ENCODE data around the gene METTL17. TPM values are rescaled to one million over a fixed set of nuclear protein-coding genes. Genes with fewer than 3 reads are reported as not detected.

The METTL17 gene
- total and polyA plus RNA-seq, 2 donors (not counting 1 experiment from before 2014, with no cell fraction given) = 28.4 to 47.7 TPM

GRCh38 chr14:21022686-21023085, 32.9 kb downstream of the METTL17 start:
- Histone ChIP-seq H3K27me3 (ENCODE audit: control insufficient read depth, insufficient read depth, low read length) (peaks cover 56% of the 10 kb centered on the region), H4K20me1 (ENCODE audit: control insufficient read depth, extremely low read depth, insufficient read depth, low read length) (no peaks in the 10 kb centered on the region), H2AFZ (ENCODE audit: low read length) (no peak overlapping the region), H3K4me1 (ENCODE audit: control insufficient read depth, extremely low read depth, insufficient read depth, low read length) (no peaks in the 10 kb centered on the region), H3K4me3 (replicated peaks in 1 of 4; ENCODE audit: control extremely low read depth in 1 of 4, insufficient read depth in 1 of 4, low read depth in 3 of 4, low read length in 4 of 4) (no peak overlapping the region), H3K4me2 (ENCODE audit: extremely low read depth, insufficient read depth, low read length) (no peak overlapping the region), H3K36me3 (ENCODE audit: control insufficient read depth, insufficient read depth, low read length) (no peaks in the 10 kb centered on the region), H3K9me3 (ENCODE audit: control insufficient read depth, insufficient read depth, low read depth, low read length) (no peaks in the 10 kb centered on the region), H3K27ac (ENCODE audit: insufficient read depth, low read length) (no peak overlapping the region), H3K9ac (ENCODE audit: insufficient read depth, low read length) (no peak overlapping the region), H3K79me2 (ENCODE audit: control insufficient read depth, insufficient read depth, low read length) (no peaks in the 10 kb centered on the region)
- no peak for DNase-seq (ENCODE audit: low read depth in 2 of 2)
- TF ChIP-seq EZH2 (IDR thresholded peaks at IDR 0.05; ENCODE audit: low read length, missing control alignments) = no peak
- TF ChIP-seq, protein P1, sequence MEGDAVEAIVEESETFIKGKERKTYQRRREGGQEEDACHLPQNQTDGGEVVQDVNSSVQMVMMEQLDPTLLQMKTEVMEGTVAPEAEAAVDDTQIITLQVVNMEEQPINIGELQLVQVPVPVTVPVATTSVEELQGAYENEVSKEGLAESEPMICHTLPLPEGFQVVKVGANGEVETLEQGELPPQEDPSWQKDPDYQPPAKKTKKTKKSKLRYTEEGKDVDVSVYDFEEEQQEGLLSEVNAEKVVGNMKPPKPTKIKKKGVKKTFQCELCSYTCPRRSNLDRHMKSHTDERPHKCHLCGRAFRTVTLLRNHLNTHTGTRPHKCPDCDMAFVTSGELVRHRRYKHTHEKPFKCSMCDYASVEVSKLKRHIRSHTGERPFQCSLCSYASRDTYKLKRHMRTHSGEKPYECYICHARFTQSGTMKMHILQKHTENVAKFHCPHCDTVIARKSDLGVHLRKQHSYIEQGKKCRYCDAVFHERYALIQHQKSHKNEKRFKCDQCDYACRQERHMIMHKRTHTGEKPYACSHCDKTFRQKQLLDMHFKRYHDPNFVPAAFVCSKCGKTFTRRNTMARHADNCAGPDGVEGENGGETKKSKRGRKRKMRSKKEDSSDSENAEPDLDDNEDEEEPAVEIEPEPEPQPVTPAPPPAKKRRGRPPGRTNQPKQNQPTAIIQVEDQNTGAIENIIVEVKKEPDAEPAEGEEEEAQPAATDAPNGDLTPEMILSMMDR (conservative IDR thresholded peaks at IDR 0.05 in 1 of 2, IDR thresholded peaks at IDR 0.05 in 1 of 2; ENCODE audit: low read depth in 1 of 2, low read length in 2 of 2) = no peak

DNA sequence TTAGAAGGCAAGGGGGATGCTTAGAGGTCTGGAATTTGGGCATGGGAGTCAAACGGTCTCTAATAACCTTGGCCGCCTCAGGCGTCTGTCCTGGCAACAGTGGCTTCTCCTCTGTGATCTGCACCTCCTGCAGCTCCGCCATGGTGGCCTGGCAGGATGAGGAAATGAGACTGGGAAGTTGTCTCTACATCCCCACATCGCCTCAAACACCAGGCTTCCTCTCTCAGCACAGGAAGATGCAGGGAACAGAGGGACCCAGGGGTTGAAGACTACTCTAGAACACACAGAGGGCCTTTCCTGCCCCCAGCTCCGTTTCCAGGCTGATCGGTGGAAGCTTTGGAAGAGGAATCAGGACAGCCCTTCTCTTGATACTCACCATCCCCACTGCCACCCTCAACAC, 33.4 kb downstream of the METTL17 start:
- Histone ChIP-seq H3K36me3 (ENCODE audit: control insufficient read depth, insufficient read depth, low read length) (no peaks in the 10 kb centered on the region), H3K9ac (ENCODE audit: insufficient read depth, low read length) (no peak overlapping the region), H3K27ac (ENCODE audit: insufficient read depth, low read length) (no peak overlapping the region), H3K4me2 (ENCODE audit: extremely low read depth, insufficient read depth, low read length) (no peak overlapping the region), H2AFZ (ENCODE audit: low read length) (no peak overlapping the region), H3K27me3 (ENCODE audit: control insufficient read depth, insufficient read depth, low read length) (peaks cover 56% of the 10 kb centered on the region), H3K4me3 (replicated peaks in 1 of 4; ENCODE audit: control extremely low read depth in 1 of 4, insufficient read depth in 1 of 4, low read depth in 3 of 4, low read length in 4 of 4) (no peak overlapping the region), H3K9me3 (ENCODE audit: control insufficient read depth, insufficient read depth, low read depth, low read length) (no peaks in the 10 kb centered on the region), H3K79me2 (ENCODE audit: control insufficient read depth, insufficient read depth, low read length) (no peaks in the 10 kb centered on the region), H3K4me1 (ENCODE audit: control insufficient read depth, extremely low read depth, insufficient read depth, low read length) (no peaks in the 10 kb centered on the region), H4K20me1 (ENCODE audit: control insufficient read depth, extremely low read depth, insufficient read depth, low read length) (no peaks in the 10 kb centered on the region)
- TF ChIP-seq EZH2 (IDR thresholded peaks at IDR 0.05; ENCODE audit: low read length, missing control alignments) = peak; percentile 75
- TF ChIP-seq, protein P1 (conservative IDR thresholded peaks at IDR 0.05 in 1 of 2, IDR thresholded peaks at IDR 0.05 in 1 of 2; ENCODE audit: low read depth in 1 of 2, low read length in 2 of 2) = no peak
- no peak for DNase-seq (ENCODE audit: low read depth in 2 of 2)

- Histone ChIP-seq H3K27ac (ENCODE audit: insufficient read depth, low read length) (no peak overlapping the region), H3K4me3 (replicated peaks in 1 of 4; ENCODE audit: control extremely low read depth in 1 of 4, insufficient read depth in 1 of 4, low read depth in 3 of 4, low read length in 4 of 4) (peak overlapping the region in 2 of 4 experiments; percentile 12 to 29), H3K36me3 (ENCODE audit: control insufficient read depth, insufficient read depth, low read length) (no peaks in the 10 kb centered on the region), H3K4me2 (ENCODE audit: extremely low read depth, insufficient read depth, low read length) (no peak overlapping the region), H3K27me3 (ENCODE audit: control insufficient read depth, insufficient read depth, low read length) (peaks cover 56% of the 10 kb centered on the region), H3K4me1 (ENCODE audit: control insufficient read depth, extremely low read depth, insufficient read depth, low read length) (no peaks in the 10 kb centered on the region), H3K9ac (ENCODE audit: insufficient read depth, low read length) (no peak overlapping the region), H2AFZ (ENCODE audit: low read length) (no peak overlapping the region), H3K79me2 (ENCODE audit: control insufficient read depth, insufficient read depth, low read length) (no peaks in the 10 kb centered on the region), H3K9me3 (ENCODE audit: control insufficient read depth, insufficient read depth, low read depth, low read length) (no peaks in the 10 kb centered on the region), H4K20me1 (ENCODE audit: control insufficient read depth, extremely low read depth, insufficient read depth, low read length) (no peaks in the 10 kb centered on the region)
- DNase-seq (ENCODE audit: low read depth in 2 of 2) = no peak
- TF ChIP-seq, protein P1 (conservative IDR thresholded peaks at IDR 0.05 in 1 of 2, IDR thresholded peaks at IDR 0.05 in 1 of 2; ENCODE audit: low read depth in 1 of 2, low read length in 2 of 2) = no peak
- no peak for TF ChIP-seq EZH2 (IDR thresholded peaks at IDR 0.05; ENCODE audit: low read length, missing control alignments)
Measured at GRCh38 chr14:21023817-21024584, 34.2 kb downstream of the METTL17 start.

Measured in fibroblast of lung (primary cell).